HG03060 (cell line): ENCODE data around the gene ECHS1.

Experiments used
- ATAC-seq: cut with Tn5 transposase; IDR thresholded peaks from one replicate; pipeline ENCODE4 v1.9.1; 2021; ENCODE audit warnings: low read depth, moderate number of reproducible peaks; ENCODE audit not compliant: unreplicated experiment

Gene ECHS1

GRCh38 chr10:133347710-133348517 is 25.2 kb downstream of the ECHS1 start:
- no peak for ATAC-seq

DNA sequence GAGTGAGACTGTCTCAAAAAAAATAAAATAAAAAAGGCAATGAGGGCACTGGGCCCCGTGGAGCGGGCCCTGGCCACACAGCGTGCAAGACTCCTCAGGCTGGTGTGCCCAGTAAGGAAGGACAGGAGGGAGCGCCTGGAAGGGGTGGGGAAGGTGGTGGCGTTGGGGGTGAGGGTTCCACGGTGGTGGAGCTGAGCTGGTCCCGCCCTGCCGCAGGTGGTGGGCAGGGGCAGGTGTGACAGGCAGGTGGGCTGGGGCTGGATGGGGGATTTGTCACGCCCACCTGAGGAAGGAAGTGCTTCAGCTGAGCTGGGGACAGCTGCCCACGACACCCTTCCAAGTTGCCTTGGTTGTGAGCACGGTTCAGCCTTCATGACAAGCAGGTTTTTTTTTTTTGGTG is 26.7 kb downstream of the ECHS1 start:
- ATAC-seq = no peak

GRCh38 chr10:133344236-133344635 is 28.9 kb downstream of the ECHS1 start:
- ATAC-seq = no peak

DNA sequence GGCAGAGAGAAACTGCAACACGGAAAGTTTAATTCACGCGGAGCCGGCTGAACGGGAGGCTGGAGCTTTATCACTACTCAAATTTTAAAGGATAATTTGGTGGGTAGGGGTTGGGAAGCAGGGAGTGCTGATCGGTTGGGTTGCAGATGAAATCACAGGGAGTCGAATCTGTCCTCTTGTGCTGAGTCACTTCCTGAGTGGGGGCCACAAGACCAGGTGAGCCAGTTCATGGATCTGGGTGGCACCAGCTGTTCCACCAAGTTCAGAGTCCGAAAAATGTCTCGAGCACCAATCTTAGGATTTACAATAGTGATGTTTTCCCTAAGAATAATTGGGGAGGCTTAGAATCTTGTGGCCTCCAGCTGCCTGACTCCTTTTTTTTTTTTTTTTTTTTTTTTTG is 29.6 kb downstream of the ECHS1 start:
- no peak for ATAC-seq

DNA sequence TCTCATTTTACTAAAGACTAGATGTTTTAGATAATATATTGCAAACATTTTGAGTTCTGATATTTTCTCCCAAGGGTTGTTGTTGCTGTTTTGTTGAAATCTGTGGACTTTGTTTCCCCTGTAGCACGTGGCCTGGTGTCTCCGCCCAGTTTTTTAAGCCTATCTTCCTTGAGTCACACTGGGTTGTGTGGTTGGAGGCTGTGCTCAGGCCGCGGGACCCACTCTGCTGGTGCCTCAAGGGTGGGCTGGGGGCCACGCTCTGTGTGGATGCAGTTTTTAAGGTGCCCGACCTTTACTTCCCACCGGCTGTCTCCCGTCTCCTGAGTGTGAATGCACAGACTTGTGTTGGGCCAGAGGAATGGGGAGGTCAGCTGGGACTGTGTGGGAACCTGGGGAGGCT is 30.2 kb downstream of the ECHS1 start:
- ATAC-seq = no peak

DNA sequence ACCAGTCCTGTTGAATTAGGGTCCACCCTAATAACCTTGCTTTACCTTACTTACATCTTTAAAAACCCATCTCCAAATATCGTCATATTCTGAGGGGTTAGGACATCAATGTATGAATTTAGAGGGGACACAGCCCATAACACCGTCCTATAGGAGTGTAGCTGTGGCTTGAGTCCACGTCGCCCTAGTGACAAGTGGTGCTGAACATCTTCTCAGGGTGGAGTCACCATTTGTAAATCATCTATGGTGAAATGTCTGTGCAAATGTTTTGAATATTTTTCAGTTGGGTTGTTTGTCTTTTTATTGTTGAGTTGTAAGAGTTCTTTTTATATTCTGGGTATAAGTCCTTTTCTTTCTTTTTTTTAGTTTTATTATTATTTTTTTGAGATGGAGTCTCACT is 31.2 kb downstream of the ECHS1 start:
- no peak for ATAC-seq

GRCh38 chr10:133339708-133340380 is 33.3 kb downstream of the ECHS1 start:
- no peak for ATAC-seq

DNA sequence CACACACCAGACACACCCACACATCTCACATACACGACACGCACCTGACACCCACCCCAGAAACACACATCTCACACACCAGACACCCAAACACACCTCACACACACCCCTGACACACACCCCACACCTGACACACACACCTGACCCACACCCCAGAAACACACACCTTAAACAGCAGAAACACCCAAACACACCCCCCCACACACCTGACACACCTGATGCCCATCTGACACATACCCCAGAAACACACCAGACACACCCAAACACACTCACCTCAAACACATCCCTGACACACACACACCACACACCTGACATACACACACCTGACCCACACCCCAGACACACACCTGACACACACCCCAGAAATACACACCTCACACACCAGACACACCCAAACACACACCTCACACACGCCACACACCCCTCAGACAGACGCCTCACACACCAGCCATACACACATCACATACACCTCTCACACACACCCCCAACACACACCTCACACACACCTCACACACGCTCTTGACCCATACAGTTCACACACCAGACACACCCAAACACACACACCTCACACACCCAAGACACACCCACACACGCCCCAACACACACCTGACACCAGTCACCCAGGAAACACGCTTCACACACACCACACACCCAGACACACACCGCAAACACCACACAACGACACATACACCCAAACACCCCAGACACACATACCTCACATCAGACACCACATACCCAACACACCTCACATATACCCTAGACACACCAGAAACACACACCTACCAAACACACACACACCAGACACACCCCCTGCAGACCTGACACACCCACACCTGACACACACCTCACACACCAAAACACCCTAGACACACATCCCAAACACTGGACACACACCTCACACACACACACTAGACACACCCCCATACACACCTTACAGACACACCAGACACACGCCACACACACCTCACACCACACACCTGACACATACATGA is 34.8 kb downstream of the ECHS1 start:
- no peak for ATAC-seq

- ATAC-seq = no peak
Observed at GRCh38 chr10:133337370-133337725, 35.8 kb downstream of the ECHS1 start.

- no peak for ATAC-seq
Observed at GRCh38 chr10:133336577-133337369, 36.4 kb downstream of the ECHS1 start, which contains the start of gene CALY. Gene CALY (minus strand): TSS chr10:133336896. CDS start chr10:133328989, 7,907 bp downstream.

GRCh38 chr10:133336118-133336576 is 37.0 kb downstream of the ECHS1 start:
- no peak for ATAC-seq

GRCh38 chr10:133335246-133336117 is 37.7 kb downstream of the ECHS1 start:
- ATAC-seq = no peak

DNA sequence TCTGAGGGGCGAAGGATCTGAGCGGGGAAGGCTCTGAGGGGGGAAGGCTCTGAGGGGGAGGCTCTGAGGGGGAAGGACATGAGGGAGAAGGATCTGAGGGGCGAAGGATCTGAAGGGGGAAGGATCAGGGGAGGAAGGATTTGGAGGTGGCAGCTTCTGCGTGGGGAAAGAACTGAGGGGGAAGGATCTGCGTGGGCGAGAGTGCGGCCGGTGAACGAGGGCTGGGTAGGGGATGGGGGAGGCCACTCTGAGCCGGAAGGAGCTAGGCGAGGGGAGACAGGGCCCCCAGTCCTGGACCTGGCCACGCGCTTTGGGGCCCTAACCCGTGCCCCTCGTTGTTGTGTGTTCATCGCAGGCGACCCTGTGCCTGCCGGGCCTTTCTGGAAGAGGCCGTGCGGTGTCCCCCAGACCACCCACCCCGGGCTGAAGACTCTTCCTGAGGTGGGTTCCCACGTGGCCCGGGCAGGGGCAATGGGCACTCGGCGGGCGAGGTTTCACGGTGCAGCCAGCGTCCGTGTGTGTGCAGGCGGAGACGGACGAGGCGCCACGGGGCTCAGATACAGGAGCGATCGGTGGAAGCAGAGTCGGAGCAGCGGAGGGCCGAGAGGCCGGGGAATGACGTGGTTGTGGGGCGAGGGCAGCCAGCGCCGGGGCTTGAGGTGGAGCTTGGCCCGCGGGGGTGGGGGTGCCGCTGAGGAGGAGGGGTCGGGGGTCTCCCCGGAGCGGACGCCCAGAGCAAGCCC is 38.5 kb downstream of the ECHS1 start:
- ATAC-seq = no peak

GRCh38 chr10:133332936-133333699 is 40.0 kb downstream of the ECHS1 start:
- no peak for ATAC-seq

GRCh38 chr10:133329491-133330202 is 43.5 kb downstream of the ECHS1 start:
- peak; percentile 89 for ATAC-seq

DNA sequence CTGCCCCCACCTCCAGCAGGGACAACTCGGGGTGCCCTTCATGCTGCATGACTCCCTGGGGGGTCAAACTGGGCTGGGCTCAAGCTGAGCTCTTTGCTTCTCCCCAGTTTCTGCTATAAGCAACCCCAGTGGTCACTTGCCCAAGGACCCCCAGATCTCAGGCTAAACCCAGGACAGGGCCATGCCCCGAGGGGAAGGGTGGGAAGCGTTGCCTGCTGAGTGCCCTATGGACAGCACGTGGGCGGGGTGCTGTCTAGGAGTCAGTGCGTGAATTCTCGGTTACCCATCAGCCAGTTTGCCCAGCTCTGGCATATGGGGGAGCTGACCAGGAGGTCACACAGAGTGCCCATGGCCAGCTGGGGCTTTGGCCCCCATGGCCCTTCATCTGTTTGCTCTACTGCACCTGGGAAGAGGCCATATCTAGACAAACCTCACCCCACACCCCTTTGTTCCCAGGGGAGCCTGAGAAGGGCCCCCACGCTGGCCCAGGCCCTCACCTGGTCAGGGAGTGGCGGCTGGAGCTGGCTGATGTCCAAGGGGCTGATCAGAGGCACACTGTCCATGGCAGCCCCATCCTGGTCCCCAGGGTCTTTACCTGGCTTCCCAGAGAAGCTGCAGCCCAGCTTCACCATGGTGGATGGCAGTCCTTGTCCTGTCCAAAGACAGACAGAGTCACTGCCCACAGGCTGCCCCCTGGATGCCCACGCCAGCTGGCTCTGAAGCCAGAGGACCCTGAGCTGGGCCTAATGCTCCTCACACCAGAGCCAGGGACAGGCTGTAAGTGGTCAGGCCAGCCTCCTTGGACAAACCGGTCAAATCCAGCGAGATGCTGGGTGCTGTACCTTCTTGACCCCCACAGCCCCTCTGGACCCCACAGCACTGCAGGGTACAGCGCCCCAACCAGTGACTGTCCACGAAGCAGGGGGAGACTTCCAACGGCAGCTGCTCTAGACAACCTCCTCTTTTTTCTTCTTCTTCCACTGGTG is 44.5 kb downstream of the ECHS1 start:
- ATAC-seq = no peak
